ENCODE measurements around the gene EEF1A2. TPM values are rescaled to one million over a fixed set of nuclear protein-coding genes. Genes with fewer than 3 reads are reported as not detected.
A peak's percentile ranks its signal among the peaks of the same experiment; 100 is the strongest.

EEF1A2 gene
- total RNA-seq, 1 experiment from 2014 or later = 32.0 TPM

DNA sequence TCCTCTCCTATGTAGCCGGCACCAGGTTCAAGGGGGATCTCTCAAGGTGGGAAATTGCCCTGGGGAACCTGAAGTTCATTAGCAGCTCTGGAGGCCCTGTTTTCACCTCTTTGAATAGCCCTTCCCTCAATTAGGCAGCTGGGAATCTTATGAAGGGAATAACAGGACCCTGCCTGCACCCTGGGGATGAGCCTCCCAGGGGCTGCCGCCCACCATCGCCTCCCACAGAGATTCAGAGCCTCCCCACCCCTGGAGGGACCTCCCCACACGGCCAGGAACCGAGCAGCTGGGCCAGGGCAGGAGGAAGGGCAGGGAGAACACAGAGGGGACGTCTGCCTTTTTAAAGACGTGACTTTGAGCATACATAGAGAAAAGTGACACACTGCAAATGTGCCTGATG is 4.6 kb upstream of the EEF1A2 start:
- H3K36me3 ChIP-seq (ENCODE audit: control insufficient read depth, insufficient read depth, low read length) = no peaks in the 10 kb centered on the region
- H3K4me1 Mint-ChIP-seq (ENCODE audit: low read depth, unreplicated experiment) = no peaks in the 10 kb centered on the region
- H3K9me3 ChIP-seq = no peaks in the 10 kb centered on the region
- CTCF ChIA-PET = interaction anchor here (0.6 kb wide), 1 partner anchor 452 kb away, joined by 3 read pairs; the partner anchor contains the start of gene UCKL1
- no peaks in the 10 kb centered on the region for H3K9me3 Mint-ChIP-seq (ENCODE audit: unreplicated experiment)
- no peaks in the 10 kb centered on the region; the same call in 1 of the 2 replicates for H3K27me3 ChIP-seq (replicated peaks; ENCODE audit: control insufficient read depth, insufficient read depth, low read length)
- TF ChIP-seq CTCF (IDR thresholded peaks at IDR 0.05; ENCODE audit: insufficient read depth in 1 of 2, low read depth in 1 of 2, low read length in 1 of 2, severe bottlenecking in 1 of 2, unreplicated experiment in 1 of 2) = no peak
- no TSS peak for BruUV-seq (replicated peaks)
- DNase-seq = no peak
- POLR2A ChIA-PET = no interaction called here
- H3K27ac Mint-ChIP-seq (ENCODE audit: unreplicated experiment) = no peak overlapping the region
- no peak overlapping the region for H3K4me3 Mint-ChIP-seq (ENCODE audit: unreplicated experiment)
- intact Hi-C loops (cut with micrococcal nuclease; ENCODE audit: unreplicated experiment) = no loop called here
- H3K27me3 Mint-ChIP-seq (ENCODE audit: insufficient read depth, unreplicated experiment) = peaks cover 9% of the 10 kb centered on the region
- H3K4me3 ChIP-seq (ENCODE audit: low read depth, low read length) = no peak overlapping the region
- H3K36me3 Mint-ChIP-seq (ENCODE audit: insufficient read depth, unreplicated experiment) = no peaks in the 10 kb centered on the region
- H3K4me1 ChIP-seq = no peaks in the 10 kb centered on the region

DNA sequence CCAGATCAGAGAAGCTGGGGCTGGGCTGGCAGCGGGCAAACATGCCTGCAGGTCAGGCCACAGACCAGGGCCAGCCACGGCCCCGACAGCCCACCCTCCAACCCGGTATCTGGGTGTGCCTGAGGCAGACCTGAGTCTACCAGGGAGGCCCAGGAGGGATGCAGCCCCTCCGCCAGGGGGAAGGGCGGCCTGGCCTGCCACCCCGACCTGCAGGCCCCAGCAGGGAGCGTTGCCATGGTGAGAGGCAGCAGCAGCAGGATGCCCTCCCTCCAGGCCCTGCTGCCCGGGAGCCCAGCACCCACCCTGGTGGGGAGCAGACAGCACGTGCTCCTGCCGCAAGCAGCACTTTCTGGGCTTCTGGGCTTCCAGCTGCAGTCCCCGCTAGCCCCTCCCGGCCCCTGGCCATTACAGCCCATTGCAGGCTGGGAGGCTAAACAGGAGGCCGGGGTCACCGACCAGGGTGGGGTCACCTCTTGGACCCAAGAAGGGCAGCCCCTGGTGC is 3.8 kb upstream of the EEF1A2 start:
- no peaks in the 10 kb centered on the region for H3K4me1 Mint-ChIP-seq (ENCODE audit: low read depth, unreplicated experiment)
- H3K27ac Mint-ChIP-seq (ENCODE audit: unreplicated experiment) = no peak overlapping the region
- Histone ChIP-seq H3K4me3 (ENCODE audit: low read depth, low read length) (no peak overlapping the region), H3K9me3 (no peaks in the 10 kb centered on the region), H3K27me3 (replicated peaks; ENCODE audit: control insufficient read depth, insufficient read depth, low read length) (no peaks in the 10 kb centered on the region), H3K36me3 (ENCODE audit: control insufficient read depth, insufficient read depth, low read length) (no peaks in the 10 kb centered on the region), H3K4me1 (peaks cover 6% of the 10 kb centered on the region; the same call in 1 of the 2 replicates)
- no peaks in the 10 kb centered on the region for H3K9me3 Mint-ChIP-seq (ENCODE audit: unreplicated experiment)
- ChIA-PET CTCF (interaction anchor here (0.6 kb wide), 1 partner anchor 8 kb away, joined by 7 read pairs; no protein-coding TSS in a partner anchor), POLR2A (no interaction called here)
- TF ChIP-seq CTCF (IDR thresholded peaks at IDR 0.05; ENCODE audit: insufficient read depth in 1 of 2, low read depth in 1 of 2, low read length in 1 of 2, severe bottlenecking in 1 of 2, unreplicated experiment in 1 of 2) = no peak
- BruUV-seq (replicated peaks) = no TSS peak
- DNase-seq = peak in 1 of 2 experiments; percentile 46
- H3K4me3 Mint-ChIP-seq (ENCODE audit: unreplicated experiment) = no peak overlapping the region
- intact Hi-C loops (cut with micrococcal nuclease; ENCODE audit: unreplicated experiment) = no loop called here
- H3K27me3 Mint-ChIP-seq (ENCODE audit: insufficient read depth, unreplicated experiment) = peaks cover 4% of the 10 kb centered on the region
- H3K36me3 Mint-ChIP-seq (ENCODE audit: insufficient read depth, unreplicated experiment) = no peaks in the 10 kb centered on the region

DNA sequence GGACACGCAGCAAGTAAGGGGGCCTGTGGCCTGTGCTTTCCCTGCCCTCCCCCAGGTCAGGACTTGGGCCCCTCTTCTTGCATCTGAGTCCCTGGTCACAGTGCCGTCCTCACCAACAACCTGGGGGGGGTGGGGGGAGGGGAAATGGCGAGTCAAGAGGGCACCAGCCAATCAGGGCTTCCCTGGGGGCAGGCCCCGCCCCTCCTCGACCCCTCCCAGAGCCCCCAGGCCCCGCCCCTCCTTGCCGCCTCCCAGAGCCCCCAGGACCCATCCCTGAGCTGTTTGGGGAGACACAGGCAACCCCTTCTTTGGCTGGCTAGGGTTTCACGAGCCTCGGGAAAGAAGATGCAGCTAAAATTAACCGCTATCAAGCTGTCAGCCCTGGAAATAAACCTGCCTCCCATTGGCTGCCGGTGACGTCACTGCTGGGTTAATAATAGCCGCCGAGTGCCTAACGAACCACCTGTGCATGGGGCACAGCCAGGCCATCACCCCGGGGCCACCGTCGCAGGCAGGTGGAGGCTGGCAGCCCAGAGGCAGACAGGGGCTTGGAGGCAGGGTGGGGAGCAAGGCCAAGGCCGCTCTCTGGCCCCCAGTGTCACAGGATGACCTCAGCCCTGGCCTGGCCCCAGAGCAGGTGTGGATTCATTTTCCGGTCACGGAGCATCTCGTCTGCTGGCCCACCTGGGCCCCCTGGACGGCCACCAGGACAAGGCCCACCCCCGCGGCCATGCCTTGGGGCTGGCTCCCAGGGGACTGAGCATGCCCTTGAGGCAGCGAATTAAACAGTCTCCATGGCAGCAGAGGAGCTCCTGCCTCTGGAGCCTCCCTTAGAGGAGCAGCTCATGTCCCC is 3.2 kb upstream of the EEF1A2 start:
- Mint-ChIP-seq H3K4me1 (ENCODE audit: low read depth, unreplicated experiment) (no peaks in the 10 kb centered on the region), H3K9me3 (ENCODE audit: unreplicated experiment) (no peaks in the 10 kb centered on the region), H3K27me3 (ENCODE audit: insufficient read depth, unreplicated experiment) (peaks cover 4% of the 10 kb centered on the region), H3K4me3 (ENCODE audit: unreplicated experiment) (no peak overlapping the region), H3K27ac (ENCODE audit: unreplicated experiment) (no peak overlapping the region), H3K36me3 (ENCODE audit: insufficient read depth, unreplicated experiment) (no peaks in the 10 kb centered on the region)
- Histone ChIP-seq H3K9me3 (no peaks in the 10 kb centered on the region), H3K27me3 (replicated peaks; ENCODE audit: control insufficient read depth, insufficient read depth, low read length) (no peaks in the 10 kb centered on the region), H3K36me3 (ENCODE audit: control insufficient read depth, insufficient read depth, low read length) (no peaks in the 10 kb centered on the region), H3K4me3 (ENCODE audit: low read depth, low read length) (no peak overlapping the region), H3K4me1 (peaks cover 6% of the 10 kb centered on the region; the same call in 1 of the 2 replicates)
- no TSS peak for BruUV-seq (replicated peaks)
- CTCF ChIA-PET = no interaction called here
- POLR2A ChIA-PET = interaction anchor here (0.6 kb wide), 1 partner anchor 206 kb away, joined by 3 read pairs; the partner anchor contains the start of genes ARFRP1 and ZGPAT
- DNase-seq = peak in 1 of 2 experiments; percentile 59
- intact Hi-C loops (cut with micrococcal nuclease; ENCODE audit: unreplicated experiment) = no loop called here
- no peak for TF ChIP-seq CTCF (IDR thresholded peaks at IDR 0.05; ENCODE audit: insufficient read depth in 1 of 2, low read depth in 1 of 2, low read length in 1 of 2, severe bottlenecking in 1 of 2, unreplicated experiment in 1 of 2)

Measured in Caco-2 (cell line).